HFFc6 (cell line): ENCODE measurements around the gene IFFO2. TPM values are rescaled to one million over a fixed set of nuclear protein-coding genes. Genes with fewer than 3 reads are reported as not detected.
A peak's percentile ranks its signal among the peaks of the same experiment; 100 is the strongest.

Experiments
- DNase-seq: peaks from one replicate; pipeline ENCODE4 v3.0.0-alpha.2; 2018
- H3K27ac Mint-ChIP-seq: 2 replicates; pipeline ENCODE4 v1.8.0; 2020; ENCODE audit warnings: mild to moderate bottlenecking, mixed read lengths
- H3K27me3 Mint-ChIP-seq: 2 replicates; pipeline ENCODE4 v1.8.0; 2021; ENCODE audit warnings: mild to moderate bottlenecking, moderate library complexity, mixed read lengths; ENCODE audit not compliant: insufficient read depth
- H3K36me3 Mint-ChIP-seq: 2 replicates; pipeline ENCODE4 v1.8.0; 2021; ENCODE audit warnings: low read depth, mixed read lengths
- H3K4me1 Mint-ChIP-seq: 2 replicates; pipeline ENCODE4 v1.8.0; 2020; ENCODE audit warnings: low read depth, mixed read lengths
- H3K4me3 Mint-ChIP-seq: 2 replicates; pipeline ENCODE4 v1.8.0; 2020; ENCODE audit warnings: mild to moderate bottlenecking, moderate library complexity, mixed read lengths
- H3K9me3 Mint-ChIP-seq: 2 replicates; pipeline ENCODE4 v1.8.0; 2020; ENCODE audit warnings: mild to moderate bottlenecking, mixed read lengths
- CTCF ChIP-seq: fragments of 200-600 bp; sonication (generic); IDR thresholded peaks from 2 replicates; pipeline ENCODE4 v1.5.0; 2021; ENCODE audit warnings: antibody characterized with exemption, mild to moderate bottlenecking
- total RNA-seq, 6 experiments: library from RNA; stranded (reverse); fragmentation: NEBNext Ultra II Directional; extraction: Animal tissue kit (Norgen Biotek cat#: 25700); gene quantifications; 2 replicates in 1 of 6; 3 replicates in 5 of 6; pipeline ENCODE4 v1.2.3, GENCODE V29; 2021

IFFO2 gene
- total RNA-seq, 6 experiments from 2014 or later = 19.9 to 28.9 (median 21.0) TPM

DNA sequence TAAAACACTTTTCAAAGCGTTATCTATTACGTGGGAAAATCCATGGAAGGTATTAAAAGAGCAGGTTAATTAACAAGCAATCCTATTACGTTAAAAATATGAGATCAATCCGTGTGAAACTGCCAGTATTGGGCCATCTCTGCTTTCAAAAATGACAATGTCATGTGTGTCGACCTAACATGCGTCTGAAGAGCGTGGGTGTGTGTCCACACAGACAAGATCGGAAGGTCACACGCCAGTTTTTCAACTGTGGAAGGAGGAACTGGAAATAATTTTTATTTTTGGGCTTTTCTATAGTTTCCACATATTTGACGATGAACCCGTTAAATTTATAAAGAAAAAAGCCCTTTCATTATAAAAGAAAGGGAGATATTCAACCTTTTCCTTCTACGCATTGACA, 36.5 kb downstream of the IFFO2 start:
- no peak for TF ChIP-seq CTCF
- Mint-ChIP-seq H3K9me3 (no peaks in the 10 kb centered on the region), H3K27me3 (peaks cover 1% of the 10 kb centered on the region; the same call in 1 of the 2 replicates), H3K27ac (no peak overlapping the region), H3K36me3 (no peaks in the 10 kb centered on the region), H3K4me1 (peaks cover 38% of the 10 kb centered on the region), H3K4me3 (no peak overlapping the region)
- no peak for DNase-seq

- Mint-ChIP-seq H3K27me3 (peaks cover 1% of the 10 kb centered on the region; the same call in 1 of the 2 replicates), H3K4me1 (peaks cover 33% of the 10 kb centered on the region), H3K36me3 (no peaks in the 10 kb centered on the region), H3K4me3 (no peak overlapping the region), H3K27ac (no peak overlapping the region), H3K9me3 (no peaks in the 10 kb centered on the region)
- no peak for TF ChIP-seq CTCF
- DNase-seq = no peak
Observed at GRCh38 chr1:18919197-18919905, 37.1 kb downstream of the IFFO2 start.

DNA sequence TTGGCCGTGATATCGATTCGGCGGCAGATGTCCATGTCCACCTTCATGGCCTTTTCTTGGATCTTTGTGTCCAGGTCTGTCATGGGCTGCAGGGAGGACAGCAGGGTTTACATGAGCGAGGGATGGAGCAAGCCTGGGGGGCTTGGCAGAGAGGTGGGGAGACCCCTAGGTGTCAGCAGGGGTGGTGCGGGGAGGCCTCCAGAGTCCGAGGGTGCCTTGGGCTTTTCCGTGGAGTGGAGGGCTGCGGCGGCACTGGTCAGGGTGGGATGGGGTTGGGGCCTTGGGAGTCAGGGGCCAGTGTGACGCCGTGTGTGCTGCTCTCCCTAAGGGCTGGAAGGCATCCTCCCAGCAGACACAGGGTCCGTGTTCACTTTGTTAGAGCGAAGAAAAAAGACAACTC, 38.1 kb downstream of the IFFO2 start:
- DNase-seq = no peak

GRCh38 chr1:18917071-18917799, 39.2 kb downstream of the IFFO2 start:
- H3K27ac Mint-ChIP-seq = no peak overlapping the region
- peaks cover 1% of the 10 kb centered on the region; the same call in 1 of the 2 replicates for H3K27me3 Mint-ChIP-seq
- no peak overlapping the region for H3K4me3 Mint-ChIP-seq
- DNase-seq = no peak
- H3K4me1 Mint-ChIP-seq = peaks cover 24% of the 10 kb centered on the region
- H3K9me3 Mint-ChIP-seq = no peaks in the 10 kb centered on the region
- TF ChIP-seq CTCF = no peak
- no peaks in the 10 kb centered on the region for H3K36me3 Mint-ChIP-seq

More for the DNA sequence above, 38.1 kb downstream of the IFFO2 start:
- H3K36me3 Mint-ChIP-seq = no peaks in the 10 kb centered on the region
- H3K9me3 Mint-ChIP-seq = no peaks in the 10 kb centered on the region
- H3K4me3 Mint-ChIP-seq = no peak overlapping the region
- peaks cover 1% of the 10 kb centered on the region; the same call in 1 of the 2 replicates for H3K27me3 Mint-ChIP-seq
- H3K27ac Mint-ChIP-seq = no peak overlapping the region
- peaks cover 31% of the 10 kb centered on the region for H3K4me1 Mint-ChIP-seq
- TF ChIP-seq CTCF = 0 out of 2 replicates have a peak, but pooled peaks have one; percentile 12

DNA sequence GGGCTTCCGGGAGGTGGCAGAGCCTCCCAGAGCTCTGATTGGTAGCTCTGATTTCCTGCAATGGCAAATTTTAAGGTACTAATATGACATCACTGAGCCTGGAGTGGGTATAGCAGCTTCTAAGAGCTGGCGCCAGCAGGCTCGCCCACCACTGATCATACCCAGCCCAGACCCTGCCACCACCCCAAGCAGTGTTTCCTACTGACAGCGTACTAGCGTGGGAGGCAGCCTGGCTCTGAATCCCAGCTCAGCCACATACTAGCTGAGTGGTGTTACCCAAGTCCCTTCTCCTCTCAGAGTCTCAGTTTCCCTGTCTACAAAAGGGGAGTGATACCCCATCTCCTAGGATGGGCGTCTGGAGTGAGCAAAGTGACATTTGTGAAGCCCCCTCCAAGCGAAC, 41.1 kb downstream of the IFFO2 start:
- no peak for DNase-seq
- Mint-ChIP-seq H3K4me1 (peaks cover 13% of the 10 kb centered on the region), H3K27ac (no peak overlapping the region), H3K9me3 (no peaks in the 10 kb centered on the region), H3K27me3 (peaks cover 1% of the 10 kb centered on the region; the same call in 1 of the 2 replicates), H3K36me3 (peaks cover 8% of the 10 kb centered on the region; the same call in 1 of the 2 replicates), H3K4me3 (no peak overlapping the region)
- no peak for TF ChIP-seq CTCF
